ENCODE measurements around the gene S100A2.

Gene S100A2

GRCh38 chr1:153543736-153544135, 21.9 kb downstream of the S100A2 start:
- DNase-seq, result no peak

GRCh38 chr1:153542956-153543711, 22.5 kb downstream of the S100A2 start:
- DNase-seq, result no peak

- no peak for DNase-seq
These were observed 23.7 kb downstream of the S100A2 start for GRCh38 chr1:153541641-153542590.

GRCh38 chr1:153540394-153541361, 25.0 kb downstream of the S100A2 start, which contains the start of gene S100A5:
TSS of gene S100A5 (minus strand) at chr1:153540934. CDS start at chr1:153540191, 743 bp downstream.
- no peak for DNase-seq

GRCh38 chr1:153539395-153540093, 26.1 kb downstream of the S100A2 start:
- DNase-seq, result no peak

GRCh38 chr1:153538315-153538821, 27.3 kb downstream of the S100A2 start:
- peak; percentile 18 to 60 (median 47) for DNase-seq

- no peak for DNase-seq
These were observed 28.3 kb downstream of the S100A2 start for GRCh38 chr1:153537376-153537730.

- DNase-seq, result peak in 1 of 3 experiments; percentile 52
These were observed 28.8 kb downstream of the S100A2 start for GRCh38 chr1:153536671-153537375.

GRCh38 chr1:153536012-153536670, 29.5 kb downstream of the S100A2 start:
- peak; percentile 59 to 81 (median 72) for DNase-seq

- DNase-seq, result no peak
These were observed 30.2 kb downstream of the S100A2 start, which contains the start of gene S100A6 for GRCh38 chr1:153535242-153536011. TSS of gene S100A6 (minus strand) at chr1:153535991. CDS start at chr1:153535339, 652 bp downstream.

GRCh38 chr1:153534925-153535241, 30.8 kb downstream of the S100A2 start:
- no peak for DNase-seq

- no peak for DNase-seq
These were observed 31.3 kb downstream of the S100A2 start for GRCh38 chr1:153534226-153534924.

GRCh38 chr1:153533689-153534201, 31.9 kb downstream of the S100A2 start:
- DNase-seq, result peak in 2 of 3 experiments; percentile 54 to 69

- DNase-seq, result peak; percentile 85 to 94 (median 93)
These were observed 32.7 kb downstream of the S100A2 start for GRCh38 chr1:153532769-153533599.

GRCh38 chr1:153532181-153532580, 33.5 kb downstream of the S100A2 start:
- DNase-seq, result peak; percentile 40 to 64 (median 45)

GRCh38 chr1:153531638-153532037, 34.0 kb downstream of the S100A2 start:
- DNase-seq, result no peak

GRCh38 chr1:153527683-153528040, 38.0 kb downstream of the S100A2 start:
- no peak for DNase-seq

Data from NCI-H1417 (cell line).